GM18861 (cell line): ENCODE measurements around the gene C10orf95.
A peak's percentile ranks its signal among the peaks of the same experiment; 100 is the strongest.

ENCODE experiments used
- ATAC-seq: cut with Tn5 transposase; IDR thresholded peaks from one replicate; pipeline ENCODE4 v1.9.1; 2021; ENCODE audit not compliant: unreplicated experiment

The C10orf95 gene

DNA sequence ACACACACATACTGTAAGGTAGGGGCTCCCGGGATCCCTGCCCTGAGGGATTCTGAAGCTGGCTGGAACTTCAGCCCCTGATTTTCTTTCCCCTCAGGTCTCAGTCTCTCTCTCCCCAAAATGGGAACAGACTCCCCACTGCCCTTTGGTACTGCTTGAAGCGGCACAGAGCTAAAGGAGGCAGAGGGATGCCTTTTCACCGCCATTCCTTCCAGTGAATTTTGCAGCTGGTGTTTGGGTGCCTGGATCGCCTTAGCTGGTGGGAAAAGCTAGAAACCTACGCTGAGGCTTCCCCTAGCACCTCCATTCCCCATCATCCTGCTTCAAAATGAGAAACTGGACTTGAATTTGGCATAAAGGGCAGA lies 16.2 kb downstream of the C10orf95 start:
- no peak for ATAC-seq

- ATAC-seq, result no peak
Measured at GRCh38 chr10:102434394-102435132, 16.8 kb downstream of the C10orf95 start.

DNA sequence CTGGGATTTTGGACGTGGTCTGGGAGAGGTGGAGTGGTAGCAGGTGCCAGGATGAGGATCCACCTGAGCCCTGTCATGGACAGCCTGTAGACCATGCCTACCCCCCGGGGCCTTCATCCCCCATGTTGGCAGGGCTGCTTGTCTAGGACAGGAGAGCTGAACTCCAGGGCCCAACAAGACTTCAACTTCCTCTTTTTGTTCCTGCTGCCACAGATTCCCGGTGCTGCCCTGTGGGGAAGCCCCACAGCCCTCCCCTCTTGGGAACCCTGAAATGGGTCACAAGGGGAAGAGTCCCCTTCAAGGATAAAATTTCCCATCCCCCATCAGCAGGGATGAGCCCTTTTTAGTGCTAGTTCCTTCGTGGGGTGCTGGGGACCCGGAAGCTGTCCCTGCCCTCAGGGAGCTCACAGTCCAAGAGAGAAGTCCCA lies 17.7 kb downstream of the C10orf95 start:
- ATAC-seq, result no peak

DNA sequence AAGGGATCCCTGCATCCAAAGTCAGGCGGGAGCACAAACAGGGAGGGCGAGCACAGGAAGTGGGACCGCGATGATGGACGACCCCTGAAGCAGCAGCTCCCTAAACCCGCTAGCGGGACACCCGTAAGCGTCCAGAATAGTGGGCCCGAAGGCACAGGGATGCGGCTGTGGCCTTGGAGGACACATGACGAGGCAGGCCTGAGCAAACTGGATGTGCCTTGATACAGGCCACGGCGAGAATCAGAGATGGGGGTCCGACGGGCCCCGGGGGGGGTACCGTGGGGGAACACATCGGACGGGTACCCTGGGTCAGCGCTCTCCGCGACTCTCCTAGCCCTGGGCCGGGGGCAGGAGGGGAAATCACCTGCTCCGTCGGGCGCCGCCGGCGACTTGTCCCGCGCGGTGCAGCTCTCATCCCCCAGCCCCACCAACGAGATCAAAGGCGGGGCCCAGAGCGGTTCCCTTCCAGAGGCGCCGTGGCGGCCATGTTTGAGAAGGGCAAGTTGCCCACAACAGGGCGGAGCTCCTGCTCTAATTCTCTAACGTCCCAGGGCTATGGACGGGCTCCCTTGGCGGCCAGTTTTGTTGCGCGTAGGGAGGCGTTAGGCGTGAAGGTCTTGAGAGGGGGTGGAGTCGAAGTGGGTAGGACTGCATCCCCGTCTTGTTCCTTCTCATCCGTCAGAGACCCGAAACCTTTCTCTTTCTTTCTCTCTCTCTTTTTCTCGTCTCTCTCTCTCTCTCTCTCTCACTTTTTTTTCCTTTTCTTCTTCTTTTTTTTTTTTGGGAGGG lies 19.0 kb downstream of the C10orf95 start, which contains the start of gene CUEDC2:
Gene CUEDC2 (minus strand): TSS at position 413 of the 789 bp plus-strand sequence. CDS start 7,386 bp downstream, outside the sequence.
- ATAC-seq, result peak; percentile 78

DNA sequence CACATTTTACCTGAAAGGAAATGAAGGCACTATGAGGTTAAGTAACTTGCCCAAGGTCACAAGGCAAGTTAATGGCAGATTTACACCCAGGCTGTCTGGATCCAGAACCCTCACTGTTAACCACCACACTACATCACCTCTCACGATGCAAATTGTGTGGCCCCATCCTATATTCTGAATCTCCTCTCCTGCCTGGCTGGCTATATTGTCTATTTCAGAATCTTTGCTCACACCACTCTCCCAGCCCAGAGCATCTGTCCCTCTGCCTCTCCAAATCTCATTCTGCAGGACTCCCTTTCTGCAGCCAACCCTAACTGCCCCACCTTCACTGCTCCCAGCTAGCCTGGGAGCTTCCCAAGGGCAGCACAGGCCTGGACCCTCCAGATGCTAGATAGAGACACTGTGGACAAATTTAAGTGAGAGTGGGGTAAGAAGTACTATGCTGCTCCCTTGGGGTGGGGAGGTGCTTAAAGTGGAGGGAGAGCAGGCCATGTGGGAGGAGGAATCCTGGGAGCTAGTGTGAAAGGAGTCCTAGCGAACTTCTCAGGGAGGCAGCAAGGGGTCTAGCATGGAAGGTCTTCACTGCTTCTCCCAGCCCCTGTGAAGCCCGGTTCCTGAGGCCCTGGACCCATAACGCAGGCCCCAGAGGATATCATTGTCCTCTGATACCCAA lies 19.8 kb downstream of the C10orf95 start:
- ATAC-seq, result no peak

- ATAC-seq, result no peak
Measured at GRCh38 chr10:102429468-102429867, 21.9 kb downstream of the C10orf95 start.

DNA sequence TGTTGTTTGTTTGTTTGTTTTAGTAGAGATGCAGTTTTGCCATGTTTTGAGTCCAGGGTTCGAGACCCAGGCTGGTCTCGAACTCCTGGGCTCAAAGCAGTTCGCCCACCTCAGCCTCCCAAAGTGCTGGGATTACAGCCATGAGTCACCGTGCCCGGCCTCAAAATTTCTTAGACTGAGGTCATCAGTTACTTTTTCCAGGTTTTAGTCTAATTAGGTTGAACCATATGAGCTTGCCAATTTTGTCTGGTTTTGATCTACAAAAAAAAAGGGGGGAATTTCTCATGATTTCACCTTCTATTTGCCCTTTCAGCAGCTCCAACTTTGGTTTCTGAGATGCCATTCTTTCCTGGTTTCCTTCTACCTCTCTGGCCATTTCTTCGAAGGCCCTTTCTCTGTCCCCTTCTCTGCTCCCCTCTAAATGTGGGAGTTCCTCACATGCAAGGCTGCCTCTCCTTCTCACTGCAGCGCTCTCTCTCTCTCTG lies 24.5 kb downstream of the C10orf95 start:
- ATAC-seq, result no peak

GRCh38 chr10:102425444-102425843 lies 25.9 kb downstream of the C10orf95 start:
- no peak for ATAC-seq

GRCh38 chr10:102424916-102425315 lies 26.4 kb downstream of the C10orf95 start:
- ATAC-seq, result no peak

- no peak for ATAC-seq
Measured at GRCh38 chr10:102424145-102424544, 27.2 kb downstream of the C10orf95 start.

GRCh38 chr10:102423372-102423968 lies 27.9 kb downstream of the C10orf95 start:
- no peak for ATAC-seq

- peak; percentile 23 for ATAC-seq
Measured at GRCh38 chr10:102422545-102423129, 28.7 kb downstream of the C10orf95 start.

DNA sequence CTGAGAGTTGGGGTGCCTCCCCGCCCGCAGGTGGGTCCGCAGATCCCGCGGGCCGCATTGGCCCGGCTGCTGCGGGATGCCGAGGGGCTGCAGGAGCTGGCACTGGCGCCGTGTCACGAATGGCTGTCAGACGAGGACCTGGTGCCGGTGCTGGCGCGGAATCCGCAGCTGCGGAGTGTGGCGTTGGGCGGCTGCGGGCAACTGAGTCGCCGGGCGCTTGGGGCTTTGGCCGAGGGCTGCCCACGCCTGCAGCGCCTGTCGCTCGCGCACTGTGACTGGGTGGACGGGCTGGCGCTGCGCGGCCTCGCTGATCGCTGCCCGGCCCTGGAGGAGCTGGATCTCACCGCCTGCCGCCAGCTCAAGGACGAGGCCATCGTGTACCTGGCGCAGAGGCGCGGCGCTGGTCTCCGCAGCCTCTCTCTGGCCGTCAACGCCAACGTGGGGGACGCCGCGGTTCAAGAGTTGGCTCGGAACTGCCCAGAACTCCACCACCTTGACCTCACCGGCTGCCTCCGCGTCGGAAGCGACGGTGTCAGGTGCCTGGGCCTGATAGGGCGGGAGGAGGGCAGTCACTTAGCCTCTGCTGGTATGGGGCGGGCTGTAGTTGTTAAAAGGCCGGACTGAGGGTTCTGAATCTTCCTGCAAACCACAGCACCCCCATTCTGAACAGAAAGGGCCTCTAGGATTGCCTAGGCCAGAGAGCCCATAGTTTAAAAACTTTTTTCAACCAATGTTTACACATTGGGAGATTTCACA lies 29.4 kb downstream of the C10orf95 start:
- no peak for ATAC-seq

- peak; percentile 1 for ATAC-seq
Measured at GRCh38 chr10:102421507-102421756, 29.9 kb downstream of the C10orf95 start.

- peak; percentile 58 for ATAC-seq
Measured at GRCh38 chr10:102420714-102421506, 30.4 kb downstream of the C10orf95 start, which contains the start of gene FBXL15. TSS of gene FBXL15 (plus strand) at chr10:102420836. CDS start at chr10:102421130, 294 bp downstream.

DNA sequence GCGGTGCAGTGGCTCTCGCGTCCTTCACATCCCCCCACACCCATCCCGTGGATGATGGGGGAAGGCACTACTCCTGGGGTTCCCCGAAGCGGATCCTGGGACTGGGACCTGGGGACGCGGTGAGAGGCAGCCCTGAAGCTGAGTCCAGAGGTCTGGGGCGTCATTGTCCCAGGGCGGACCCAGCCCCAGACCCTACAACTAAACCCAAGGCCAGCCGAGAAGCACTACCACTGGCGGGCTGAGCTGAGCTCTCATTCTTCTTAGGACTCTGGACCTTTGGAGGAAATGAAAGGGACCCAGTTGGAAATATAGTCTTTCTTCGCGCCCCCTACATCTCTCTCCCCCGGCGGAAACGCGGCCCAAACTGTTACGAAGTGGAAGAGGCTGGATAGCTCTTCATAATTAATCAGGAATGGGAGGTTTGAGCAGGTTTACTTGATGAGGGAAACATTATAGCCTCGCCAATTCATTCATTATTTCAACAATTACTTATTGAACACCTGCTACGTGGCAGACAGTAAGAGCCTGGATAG lies 31.1 kb downstream of the C10orf95 start:
- no peak for ATAC-seq

DNA sequence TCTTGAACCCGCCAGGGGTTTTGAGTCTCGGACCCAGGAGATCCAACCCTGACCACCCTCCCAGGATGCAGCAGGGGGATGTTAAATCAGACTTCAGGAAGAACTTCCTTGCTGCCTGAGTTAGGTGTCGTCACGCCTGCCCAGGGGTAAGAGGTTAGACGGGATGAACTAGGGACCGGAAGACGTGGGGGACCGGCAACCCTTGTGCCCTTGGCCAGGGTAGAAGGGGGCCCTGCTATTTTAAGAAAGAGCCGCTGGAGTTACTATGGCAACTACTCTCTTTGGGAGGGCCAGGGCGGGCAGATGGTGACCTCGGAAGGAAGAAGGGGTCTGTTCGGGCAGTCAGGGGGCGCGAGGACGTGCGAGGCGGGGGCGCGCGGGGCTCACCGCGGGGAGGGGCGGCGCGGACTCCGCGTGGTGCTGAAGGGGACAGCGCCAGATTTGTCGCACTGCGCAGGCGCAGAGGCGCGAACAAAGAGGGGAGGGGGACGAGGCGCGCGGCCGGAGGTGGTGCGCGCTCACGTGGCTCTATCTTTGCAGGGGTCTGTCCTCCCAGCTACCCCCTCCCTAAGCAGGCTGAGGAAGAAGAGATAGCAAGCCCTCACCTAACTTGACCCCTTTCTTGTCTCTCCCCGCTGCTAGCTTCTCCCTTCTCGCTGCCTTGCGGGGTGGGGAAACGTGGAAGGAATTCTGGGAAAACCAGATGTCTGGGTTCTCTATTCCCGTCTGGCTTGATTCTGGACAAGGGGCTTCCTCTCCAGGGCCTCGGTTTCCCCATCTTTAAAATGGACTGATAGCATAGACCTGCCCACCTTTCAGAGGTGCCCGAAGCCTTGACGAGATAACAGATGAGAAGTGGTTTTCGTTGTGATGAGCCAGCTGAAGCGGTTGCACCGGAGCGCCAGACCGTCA lies 31.8 kb downstream of the C10orf95 start:
- ATAC-seq, result no peak

GRCh38 chr10:102418622-102419268 lies 32.6 kb downstream of the C10orf95 start, which contains the start of gene PSD:
TSS of gene PSD (minus strand) at chr10:102418785. CDS start at chr10:102417038, 1,747 bp downstream.
- ATAC-seq, result no peak
